GM12878 (cell line): ENCODE data around the gene LYPD8. TPM values are rescaled to one million over a fixed set of nuclear protein-coding genes. Genes with fewer than 3 reads are reported as not detected.

Experiments used
- BCLAF1 ChIP-seq: fragments of 450-650 bp; IDR thresholded peaks from 2 replicates; pipeline ENCODE4 v1.6.1; 2017; ENCODE audit warnings: antibody characterized with exemption, mild to moderate bottlenecking, moderate library complexity
- CBFB ChIP-seq: IDR thresholded peaks from 2 replicates; pipeline ENCODE4 v1.6.1; 2016; ENCODE audit warnings: antibody characterized with exemption, low read depth
- E2F8 ChIP-seq: fragments of 450-650 bp; IDR thresholded peaks from 2 replicates; pipeline ENCODE4 v1.6.1; 2018; ENCODE audit warnings: mild to moderate bottlenecking, low read depth, moderate library complexity; ENCODE audit not compliant: partially characterized antibody
- EED ChIP-seq: sonication (generic); IDR thresholded peaks from 2 replicates; pipeline ENCODE4 v1.6.1; 2016; ENCODE audit warnings: antibody characterized with exemption, low read depth
- ELK1 ChIP-seq: IDR thresholded peaks from 2 replicates; pipeline ENCODE4 v1.6.1; 2012; ENCODE audit warnings: low read depth, low read length, improper control_type of control experiment
- EZH2 ChIP-seq: IDR thresholded peaks from 2 replicates; pipeline ENCODE4 v1.6.1; 2012; ENCODE audit warnings: low read depth, mild to moderate bottlenecking, control low read depth, inconsistent platforms, low read length, borderline replicate concordance; ENCODE audit not compliant: control insufficient read depth
- FOXM1 ChIP-seq: IDR thresholded peaks from 2 replicates; pipeline ENCODE4 v1.6.1; 2012; ENCODE audit warnings: low read depth, mild to moderate bottlenecking, inconsistent platforms, low read length, moderate library complexity
- HDAC6 ChIP-seq: fragments of 200-600 bp; sonication (generic); IDR thresholded peaks from one replicate; pipeline ENCODE4 v1.8.0; 2017; ENCODE audit warnings: antibody characterized with exemption; ENCODE audit not compliant: unreplicated experiment
- IKZF1 ChIP-seq: fragments of 450-650 bp; conservative IDR thresholded peaks from 2 replicates; pipeline ENCODE4 v1.6.1; 2017; ENCODE audit warnings: antibody characterized with exemption, mild to moderate bottlenecking
- MTA2 ChIP-seq: fragments of 450-650 bp; IDR thresholded peaks from 2 replicates; pipeline ENCODE4 v1.6.1; 2016; ENCODE audit warnings: low read depth, mild to moderate bottlenecking, moderate library complexity
- PAX5 ChIP-seq: IDR thresholded peaks from 2 replicates; pipeline ENCODE4 v1.6.1; 2011; ENCODE audit warnings: low read depth, low read length, borderline replicate concordance
- POLR2A ChIP-seq: IDR thresholded peaks from 2 replicates; pipeline ENCODE4 v1.6.1; 2011; ENCODE audit warnings: low read depth, mild to moderate bottlenecking, low read length
- POLR2AphosphoS2 ChIP-seq: IDR thresholded peaks from 2 replicates; pipeline ENCODE4 v1.6.1; 2011; ENCODE audit warnings: low read depth, mild to moderate bottlenecking, low read length, improper control_type of control experiment, moderate library complexity
- POU2F2 ChIP-seq: IDR thresholded peaks from 3 replicates; pipeline ENCODE4 v1.6.1; 2011; ENCODE audit warnings: low read depth, mild to moderate bottlenecking, low read length, borderline replicate concordance
- PRDM15 ChIP-seq: fragments of 450-650 bp; formaldehyde crosslinking; IDR thresholded peaks from 2 replicates; pipeline ENCODE4 v1.4.0; 2020; ENCODE audit warnings: mild to moderate bottlenecking, moderate library complexity
- RBBP5 ChIP-seq: fragments of 200-600 bp; sonication (generic); conservative IDR thresholded peaks from 2 replicates; pipeline ENCODE4 v1.6.1; 2016
- RFX5 ChIP-seq: IDR thresholded peaks from 2 replicates; pipeline ENCODE4 v1.6.1; 2011; ENCODE audit warnings: low read depth, low read length, improper control_type of control experiment
- SP1 ChIP-seq: IDR thresholded peaks from one replicate; pipeline ENCODE4 v1.6.1; 2011; ENCODE audit warnings: low read depth, low read length
- TAF1 ChIP-seq: IDR thresholded peaks from 2 replicates; pipeline ENCODE4 v1.6.1; 2011; ENCODE audit warnings: mild to moderate bottlenecking, low read depth, low read length, borderline replicate concordance
- polyA plus RNA-seq, 11 experiments: library from polyadenylated mRNA; depleted of rRNA in 4 of 11; unstranded in 6 of 11; stranded (reverse) in 5 of 11; fragments of >200 nt; fragmentation: Nextera tagmentation in 4 of 11; fragmentation: Illumina TruSeq in 1 of 11; extraction: Ambion mirVana in 4 of 11; extraction: Trizol in 1 of 11; gene quantifications; 1 replicate in 1 of 11; 2 replicates in 10 of 11; pipeline versions ENCODE4 v1.2.1 to v1.2.3, GENCODE V29; 2011 to 2016; ENCODE audit warnings: inconsistent platforms in 2 of 11, missing spikeins in 2 of 11, low read depth in 1 of 11
- total RNA-seq, 4 experiments: library from RNA; depleted of rRNA in 3 of 4; stranded (reverse); fragments of >200 nt in 3 of 4; fragmentation: Illumina TruSeq in 1 of 4; extraction: Trizol in 1 of 4; gene quantifications; 2 replicates each; pipeline versions ENCODE4 v1.2.1 to v1.2.3, GENCODE V29; 2013 to 2021

Gene LYPD8
- total and polyA plus RNA-seq, 10 of the 15 experiments (the other 5 are each of a cell fraction or from before 2014, with no cell fraction given) = 0.13 to 0.40 (median 0.18) TPM; not detected in 7

GRCh38 chr1:248804771-248805681 is 49.5 kb upstream of the LYPD8 start (continued):
- TF ChIP-seq PRDM15 (CRISPR knock-in tag) = no peak
- TF ChIP-seq ELK1 = no peak
- no peak for TF ChIP-seq RBBP5
- TF ChIP-seq EED = peak; percentile 71
- TF ChIP-seq EZH2 = no peak
- peak; percentile 43; the same call in 1 of the 2 replicates for TF ChIP-seq TAF1
- TF ChIP-seq IKZF1 = peak; percentile 80
- 0 out of 2 replicates have a peak, but pooled peaks have one; percentile 16 for TF ChIP-seq CBFB
- peak; percentile 93; the same call in 2 of the 3 replicates for TF ChIP-seq POU2F2
- TF ChIP-seq SP1 = no peak
- no peak for TF ChIP-seq BCLAF1
- TF ChIP-seq POLR2A = no peak; the same call in 1 of the 2 replicates
- no peak for TF ChIP-seq E2F8
- TF ChIP-seq POLR2AphosphoS2 = no peak
- 0 out of 2 replicates have a peak, but pooled peaks have one; percentile 38 for TF ChIP-seq FOXM1
- TF ChIP-seq MTA2 = peak; percentile 42; the same call in 1 of the 2 replicates
- peak; percentile 30; the same call in 1 of the 2 replicates for TF ChIP-seq PAX5
- TF ChIP-seq HDAC6 = no peak
- no peak for TF ChIP-seq RFX5
